Retina (tissue), 1 donor: ENCODE results near the gene DCUN1D2.
A peak's percentile ranks its signal among the peaks of the same experiment; 100 is the strongest.
"Not testable (repeated sequence)": the region's sequence is repeated elsewhere in the genome, so short reads cannot be mapped to it uniquely, and the experiment has no call there.

Source experiments
- DNase-seq: peaks from one replicate; pipeline ENCODE4 v3.0.0-alpha.2; 2016

Gene DCUN1D2

DNA sequence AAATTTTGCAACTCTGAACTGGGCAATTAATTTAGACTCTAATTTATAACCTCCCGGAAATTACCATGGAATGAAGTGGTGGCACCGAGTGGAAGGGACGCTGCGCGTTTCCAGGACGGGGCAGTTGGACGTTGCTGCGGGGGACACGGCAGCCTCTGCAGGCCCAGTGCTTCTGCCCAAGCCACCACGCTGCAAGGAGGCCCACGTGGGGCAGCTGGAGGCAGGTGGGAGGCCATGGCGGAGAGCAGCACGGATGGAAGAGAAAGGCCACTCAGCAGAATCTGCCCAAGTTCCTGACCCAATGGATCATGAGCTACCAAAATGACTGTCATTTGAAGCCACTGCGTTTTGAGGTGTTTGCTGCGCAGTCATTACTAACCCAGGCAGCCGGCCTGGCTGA, 26.0 kb downstream of the DCUN1D2 start:
- no peak for DNase-seq

DNA sequence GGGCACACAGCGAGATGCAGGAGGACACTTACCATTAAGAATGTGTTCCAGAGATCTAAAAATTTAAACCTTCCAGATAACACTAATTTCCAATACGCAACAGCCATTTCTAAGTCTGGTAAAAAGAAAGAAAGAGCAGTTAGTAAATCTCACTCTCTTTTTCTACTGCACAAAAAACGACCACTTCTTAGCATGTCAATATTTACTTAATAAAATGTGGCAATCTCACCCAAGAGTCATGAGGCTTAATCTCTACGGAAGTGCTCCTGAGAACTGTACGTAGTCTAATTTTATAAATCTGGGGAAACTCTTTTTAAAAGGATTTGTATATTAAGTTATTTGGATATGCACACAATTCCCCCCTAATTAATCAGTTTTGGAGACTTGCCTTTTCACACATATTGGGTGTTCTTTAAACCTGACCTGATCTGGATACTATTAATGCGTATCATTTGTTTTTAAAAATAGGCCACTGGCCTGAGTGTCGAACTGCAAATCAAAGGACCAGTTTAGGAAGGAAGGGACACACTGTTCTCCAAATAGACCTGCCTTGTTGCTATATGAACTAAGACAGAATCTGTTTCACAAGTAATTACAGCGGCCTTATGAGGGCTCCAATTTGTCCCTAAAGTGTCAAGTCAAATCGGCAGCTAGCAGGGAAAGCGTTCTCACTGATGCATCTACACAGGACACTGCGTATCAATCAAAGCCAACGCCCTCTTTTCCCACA, 29.3 kb downstream of the DCUN1D2 start:
- DNase-seq: no peak

DNA sequence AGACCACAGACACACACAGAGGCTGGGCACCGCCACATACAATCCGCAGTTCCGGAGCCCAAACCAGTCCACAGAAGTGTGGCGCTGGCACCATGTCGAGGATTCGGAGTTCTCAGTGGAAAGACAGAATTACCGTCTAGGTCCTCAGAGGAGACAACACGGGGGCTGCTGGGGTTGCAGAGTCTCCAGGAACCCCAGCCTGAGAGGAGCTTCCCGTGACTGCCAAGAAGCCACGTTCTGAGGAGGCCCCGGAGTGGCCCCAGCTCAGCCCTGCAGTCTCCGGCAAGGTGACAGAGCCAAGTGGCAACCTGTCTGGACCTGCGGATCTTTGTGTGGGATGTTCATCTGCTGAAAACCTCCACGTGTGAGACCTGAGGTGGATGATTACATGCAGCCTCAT, 29.9 kb downstream of the DCUN1D2 start:
- DNase-seq: no peak

DNA sequence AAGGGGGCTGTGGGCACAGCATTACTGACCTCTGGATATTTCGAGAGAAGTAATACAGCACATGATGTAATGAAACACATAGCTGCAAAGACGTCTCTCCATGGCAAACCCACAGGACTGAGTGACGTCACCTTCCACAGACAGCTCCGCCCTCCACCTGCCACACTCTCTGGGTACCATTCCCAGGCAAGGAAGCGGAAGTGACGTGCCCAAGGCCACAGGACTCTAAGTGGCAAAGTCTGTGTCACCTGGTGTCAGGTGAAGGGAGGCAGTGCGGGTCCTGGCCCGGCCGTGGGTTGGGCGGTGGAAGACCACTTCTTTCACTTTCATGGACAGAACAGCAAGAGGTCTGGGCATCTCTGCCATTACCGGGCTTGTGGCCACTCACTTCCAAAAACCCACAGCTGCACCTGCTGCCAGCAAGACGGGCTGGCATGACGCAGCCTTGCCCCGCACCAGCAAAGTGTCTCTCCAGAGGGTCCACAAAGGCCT, 30.4 kb downstream of the DCUN1D2 start:
- no peak for DNase-seq

DNA sequence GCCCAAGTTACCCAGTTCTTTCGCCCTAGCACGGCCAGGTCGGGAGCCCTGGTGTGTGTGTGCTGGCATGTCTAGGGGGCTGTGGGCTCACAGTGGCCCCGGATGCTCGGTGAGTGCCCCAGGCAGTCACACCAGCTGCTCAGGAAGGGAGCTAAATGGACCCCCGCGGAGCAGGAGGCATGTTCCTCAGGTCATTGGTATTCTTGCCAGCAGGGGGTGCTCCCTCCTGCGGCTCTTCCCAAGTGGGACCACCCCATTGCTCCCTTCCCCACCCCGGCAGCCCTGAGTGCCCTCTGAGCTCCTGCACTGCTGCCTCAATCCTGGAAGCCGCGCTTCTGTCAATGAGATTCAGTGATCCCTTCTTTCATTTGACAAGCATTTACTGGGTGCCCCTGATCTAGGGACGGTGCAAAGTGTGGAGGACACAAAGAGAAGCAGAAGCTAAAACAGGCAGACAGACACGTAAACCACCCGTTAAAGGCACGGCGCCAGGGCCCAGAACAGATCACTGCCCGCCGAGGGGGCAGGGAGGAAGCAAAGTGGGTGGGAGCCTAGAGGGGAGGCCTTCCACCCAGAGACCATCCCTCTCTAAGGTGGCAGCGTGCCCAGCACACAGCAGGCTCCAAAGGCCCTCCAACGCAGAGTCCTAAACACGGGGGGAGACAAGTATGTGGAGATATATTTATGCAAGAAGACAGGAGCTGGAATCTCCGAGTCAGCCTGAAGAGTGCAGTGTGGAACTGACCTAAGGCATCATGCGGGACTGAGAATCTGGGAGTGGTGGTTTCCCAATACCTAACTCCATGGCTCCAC, 32.1 kb downstream of the DCUN1D2 start:
- DNase-seq: peak; percentile 45

DNA sequence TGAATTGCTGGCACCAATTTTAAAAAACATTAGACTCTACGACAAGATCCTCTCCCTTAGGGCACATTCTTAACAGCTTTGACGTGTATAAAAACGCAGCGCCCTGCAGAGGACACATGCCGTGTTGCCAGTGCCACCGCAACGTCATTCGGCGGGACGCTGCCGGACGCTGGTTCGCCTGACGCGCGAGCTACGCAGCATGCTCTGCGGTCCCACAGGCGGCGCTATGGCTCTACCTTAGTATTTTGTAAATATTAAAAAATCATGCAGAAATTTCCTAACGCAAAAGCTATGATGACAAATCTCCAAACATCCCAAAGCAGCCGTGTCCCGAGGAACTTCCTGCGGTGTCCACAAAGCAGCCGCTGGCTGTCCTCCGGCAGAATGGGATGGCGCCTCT, 33.0 kb downstream of the DCUN1D2 start:
- no peak for DNase-seq

DNA sequence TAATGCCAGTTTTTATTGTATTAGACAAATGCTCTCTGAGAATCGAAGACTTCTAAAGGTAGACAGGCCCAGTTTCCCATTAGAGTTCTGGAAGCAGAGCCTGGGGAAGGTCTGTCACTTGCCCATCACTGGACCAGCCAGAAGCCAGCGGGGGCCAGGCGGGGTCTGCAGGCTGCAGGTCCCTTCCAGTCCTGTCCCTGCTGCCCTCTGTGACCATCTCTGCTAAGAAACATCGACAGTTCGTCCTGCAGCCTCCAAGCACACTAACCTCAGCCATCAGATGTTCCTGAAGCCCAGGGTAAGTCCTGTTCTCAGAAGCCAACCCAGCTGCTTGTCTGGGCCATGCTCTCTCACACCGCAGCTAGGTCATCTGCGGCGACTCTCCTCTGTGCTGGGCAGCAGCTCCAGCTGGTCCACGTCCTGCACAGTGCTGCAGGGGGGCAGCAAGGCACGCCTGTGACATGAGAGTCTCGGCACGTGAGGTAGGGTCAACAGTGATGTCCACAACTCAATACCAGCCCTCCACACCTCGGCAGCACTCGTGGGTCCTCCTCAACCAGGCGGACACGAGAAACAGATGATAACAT, 34.3 kb downstream of the DCUN1D2 start:
- DNase-seq: no peak

DNA sequence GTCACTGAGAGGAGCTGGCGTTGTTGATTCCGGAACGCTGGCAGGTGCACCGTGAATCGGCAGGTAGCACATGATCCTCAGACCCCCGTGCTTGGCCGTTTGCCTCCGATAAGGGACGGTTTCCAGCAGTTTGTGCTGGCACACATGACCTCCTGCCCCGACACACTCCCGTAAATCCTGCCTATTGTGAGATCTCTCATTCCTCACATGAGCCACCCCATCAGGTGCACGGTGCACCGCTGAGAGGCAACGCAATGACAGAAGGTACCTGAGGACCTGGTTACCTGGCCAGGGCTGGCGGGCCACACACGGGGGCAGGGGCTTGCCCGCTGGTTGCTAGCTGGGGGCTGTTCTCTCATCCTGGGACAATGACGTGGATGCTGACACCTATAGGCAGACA, 35.1 kb downstream of the DCUN1D2 start:
- DNase-seq: no peak

DNA sequence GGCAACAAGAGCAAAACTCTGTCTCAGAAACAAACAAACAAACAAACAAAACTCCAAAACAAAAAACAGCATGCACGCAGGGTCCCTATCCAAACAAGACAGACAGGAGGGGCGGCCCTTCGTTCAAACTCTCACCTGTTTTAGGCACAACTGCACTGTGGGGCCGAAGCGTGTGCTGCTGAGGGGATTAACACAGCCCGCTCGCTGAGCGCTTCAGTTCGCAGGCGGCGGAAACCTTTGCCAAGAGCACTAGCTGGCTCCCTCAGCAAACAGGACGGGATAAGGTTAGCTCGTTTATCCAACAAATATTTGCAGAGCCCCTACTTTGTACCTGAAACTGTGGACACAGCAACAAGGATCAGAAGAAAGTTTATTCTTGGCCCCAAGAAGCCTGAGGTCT, 35.6 kb downstream of the DCUN1D2 start:
- no peak for DNase-seq

DNA sequence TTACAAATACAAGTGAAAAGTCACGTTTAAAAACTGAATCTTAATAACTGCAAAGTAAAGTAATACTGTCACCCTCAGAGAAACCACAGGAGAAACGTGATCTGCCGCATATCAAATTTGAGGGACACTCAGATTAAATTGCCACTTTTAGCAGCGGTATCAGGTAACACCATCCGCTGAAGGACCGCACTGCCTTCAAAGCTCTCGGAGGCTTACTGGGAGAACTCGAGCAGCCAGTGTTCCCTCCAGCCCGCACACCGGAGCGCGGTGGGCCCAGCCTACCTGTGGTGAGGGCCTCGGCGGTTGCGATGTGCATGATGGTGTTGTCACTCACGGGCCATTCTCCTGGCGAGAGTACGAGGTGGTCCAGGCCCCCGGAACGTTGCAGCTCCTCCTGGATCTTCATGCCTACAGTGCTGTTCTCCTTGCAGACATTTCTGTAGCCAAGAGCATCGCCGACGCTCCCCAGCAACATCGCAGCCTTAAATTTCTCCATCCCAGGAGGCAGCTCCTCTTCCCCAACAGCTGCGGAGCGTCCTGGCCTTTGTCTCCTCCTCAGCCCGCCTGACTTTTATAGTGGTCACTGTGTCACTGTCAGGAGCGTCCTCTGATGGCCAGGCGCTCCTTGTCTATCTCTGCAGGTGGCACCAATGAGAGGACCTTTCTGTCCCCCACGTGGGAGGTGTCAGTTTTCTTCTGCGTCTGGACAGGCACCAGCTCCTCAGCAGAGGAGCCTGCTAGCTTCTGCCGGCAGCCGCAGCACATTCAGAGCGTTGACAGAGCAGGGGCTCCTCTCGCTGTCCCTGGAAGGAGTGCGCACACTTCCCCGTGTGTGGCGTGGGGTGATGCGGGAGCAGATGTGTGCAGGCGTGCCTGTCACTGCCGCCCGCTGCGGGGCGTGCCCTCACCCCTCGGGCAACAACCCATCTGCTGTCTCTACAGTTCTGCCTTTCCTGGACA, 37.3 kb downstream of the DCUN1D2 start, which contains the start of gene ADPRHL1:
Gene ADPRHL1, minus strand, starts transcription at position 547 of the 960 bp plus-strand sequence. Its CDS starts 51 bp downstream, at position 496.
- peak; percentile 63 for DNase-seq

DNA sequence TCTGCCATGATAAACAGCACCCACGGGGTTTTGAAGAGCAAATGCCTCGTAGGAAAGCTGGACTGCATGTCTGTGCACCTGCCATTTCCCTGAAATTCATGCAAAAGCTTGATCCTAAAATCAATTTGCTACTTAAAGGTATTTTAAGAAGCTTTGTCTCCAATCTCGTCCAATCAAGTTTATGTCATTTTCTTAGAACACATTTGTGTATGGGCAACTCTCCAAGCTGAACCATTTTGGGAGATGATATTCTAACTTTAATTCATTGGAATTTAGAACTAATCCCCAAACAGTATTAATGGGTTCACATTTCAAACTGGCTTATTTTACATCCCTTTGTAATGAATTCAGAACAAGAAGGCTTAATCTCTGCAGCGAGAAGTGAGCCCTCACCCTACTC, 38.0 kb downstream of the DCUN1D2 start:
- DNase-seq: no peak

DNA sequence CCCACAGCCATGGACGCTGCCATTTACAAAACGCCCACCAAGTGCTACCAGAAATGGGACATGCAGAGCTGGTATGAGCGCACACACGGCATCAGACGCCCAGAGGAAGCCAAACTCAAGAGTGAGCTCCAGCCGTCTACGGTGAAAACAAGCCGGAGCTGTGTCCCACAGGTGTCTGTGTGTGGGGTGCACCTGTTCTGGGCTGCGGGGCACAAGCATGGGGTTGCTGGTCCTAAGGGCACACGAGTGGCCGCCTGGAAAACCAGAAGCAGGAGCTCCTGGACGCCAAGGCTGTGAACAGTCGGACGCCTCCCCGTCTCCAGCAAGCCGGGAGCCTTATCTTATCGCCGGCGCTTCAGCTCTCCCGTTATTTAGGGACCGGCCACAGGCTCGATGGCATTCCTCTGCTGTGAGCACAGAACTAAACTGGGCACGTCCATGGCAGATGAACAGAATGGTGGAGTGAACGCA, 38.5 kb downstream of the DCUN1D2 start:
- DNase-seq: no peak

DNA sequence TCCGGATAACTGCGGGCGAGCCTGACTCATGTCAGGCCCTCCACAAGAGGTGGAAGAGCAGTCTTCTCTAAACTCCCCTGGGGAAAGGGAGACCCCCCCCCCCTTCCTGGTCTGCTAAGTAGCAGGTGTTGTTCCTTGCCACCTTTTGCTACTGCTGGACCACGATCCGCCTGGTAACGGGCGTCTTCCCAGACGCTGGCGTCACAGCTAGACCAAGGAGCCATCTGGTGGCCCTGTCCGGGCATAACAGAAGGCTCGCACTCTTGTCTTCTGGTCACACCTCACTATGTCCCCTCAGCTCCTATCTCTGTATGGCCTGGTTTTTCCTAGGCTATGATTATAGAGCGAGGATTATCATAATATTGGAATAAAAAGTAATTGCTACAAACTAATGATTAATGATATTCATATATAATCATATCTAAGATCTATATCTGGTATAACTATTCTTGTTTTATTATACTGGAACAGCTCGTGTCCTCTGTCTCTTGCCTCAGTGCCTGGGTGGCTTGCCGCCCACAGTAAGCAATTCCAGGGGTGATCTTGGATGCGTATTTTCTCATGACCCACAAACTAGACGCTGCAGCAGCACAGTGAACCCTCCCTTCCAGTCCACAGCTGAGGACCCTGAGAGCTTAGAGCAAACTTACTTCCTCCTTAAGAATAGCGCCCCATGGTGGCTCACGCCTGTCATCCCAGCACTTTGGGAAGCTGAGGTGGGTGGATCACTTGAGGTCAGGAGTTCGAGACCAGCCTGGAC, 39.5 kb downstream of the DCUN1D2 start:
- peak; percentile 50 for DNase-seq

DNA sequence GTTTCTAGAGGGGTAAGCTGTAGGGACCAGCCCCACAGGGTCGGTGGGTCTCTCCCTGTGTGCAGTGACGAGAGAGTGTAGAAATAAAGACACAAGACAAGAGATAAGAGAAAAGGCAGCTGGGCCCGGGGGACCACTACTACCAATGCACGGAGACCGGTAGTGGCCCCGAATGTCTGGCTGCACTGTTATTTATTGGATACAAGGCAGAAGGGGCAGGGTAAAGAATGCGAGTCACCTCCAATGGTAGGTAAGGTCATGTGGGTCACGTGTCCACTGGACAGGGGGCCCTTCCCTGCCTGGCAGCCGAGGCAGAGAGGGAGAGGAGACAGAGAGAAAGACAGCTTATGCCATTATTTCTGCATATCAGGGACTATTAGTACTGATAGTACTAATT, 40.2 kb downstream of the DCUN1D2 start:
- not testable (repeated sequence) for DNase-seq

DNA sequence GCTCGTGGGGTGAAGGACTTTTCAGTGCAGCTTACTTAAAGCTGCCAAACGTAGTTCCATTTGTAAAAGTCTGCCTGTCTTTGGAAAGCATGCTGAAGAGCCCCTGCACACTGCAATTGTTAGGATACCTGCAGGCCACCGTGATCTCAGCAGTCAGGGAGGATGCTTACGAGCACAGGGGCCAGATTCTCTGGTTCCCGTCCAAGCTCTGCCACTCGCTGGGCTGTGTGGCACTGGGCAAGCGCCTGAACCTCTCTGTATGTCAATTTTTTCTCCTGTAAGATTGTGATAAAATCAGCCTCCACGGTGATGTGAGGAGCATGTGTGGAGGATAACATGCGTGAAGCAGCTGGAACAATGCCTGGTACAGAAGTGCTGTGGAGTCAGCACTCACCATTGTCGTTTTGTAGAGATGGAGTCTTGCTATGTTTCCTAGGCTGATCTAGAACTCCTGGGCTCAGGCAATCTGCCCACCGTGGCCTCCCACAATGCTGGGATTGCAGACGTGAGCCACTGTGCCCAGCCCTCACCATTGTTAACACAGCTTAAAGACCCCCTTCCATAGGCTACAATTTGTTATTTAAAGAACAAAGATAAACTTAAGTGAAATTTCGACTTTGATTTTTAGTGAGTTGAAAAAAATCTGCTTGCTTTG, 40.7 kb downstream of the DCUN1D2 start:
- no peak for DNase-seq

DNA sequence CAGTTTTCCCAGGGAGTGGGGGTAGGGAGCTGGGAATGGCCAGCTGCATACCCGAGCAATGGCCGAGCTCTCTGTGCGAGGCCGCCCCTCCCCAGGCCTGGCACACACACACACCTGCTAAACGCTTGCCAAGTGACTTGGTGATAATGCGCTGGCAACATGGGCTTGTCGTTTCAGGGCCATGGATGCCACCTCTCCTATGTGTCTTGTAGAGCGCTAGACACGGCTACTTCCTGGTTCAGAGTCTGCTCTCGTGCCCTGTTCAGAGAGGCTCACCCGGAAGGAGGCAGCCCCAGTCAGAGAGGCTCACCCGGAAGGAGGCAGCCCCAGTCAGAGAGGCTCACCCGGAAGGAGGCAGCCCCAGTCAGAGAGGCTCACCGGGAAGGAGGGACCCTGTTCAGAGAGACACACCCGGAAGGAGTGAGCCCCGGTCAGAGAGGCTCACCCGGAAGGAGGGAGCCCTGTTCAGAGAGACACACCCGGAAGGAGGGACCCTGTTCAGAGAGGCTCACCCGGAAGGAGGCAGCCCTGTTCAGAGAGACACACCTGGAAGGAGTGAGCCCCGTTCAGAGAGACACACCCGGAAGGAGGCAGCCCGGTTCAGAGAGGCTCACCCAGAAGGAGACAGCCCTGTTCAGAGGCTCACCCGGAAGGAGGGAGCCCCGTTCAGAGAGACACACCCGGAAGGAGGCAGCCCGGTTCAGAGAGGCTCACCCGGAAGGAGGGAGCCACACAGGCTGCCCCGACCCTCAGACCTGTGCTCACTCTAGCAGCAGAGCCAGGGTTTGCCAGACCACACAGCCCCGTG, 41.4 kb downstream of the DCUN1D2 start:
- DNase-seq: no peak

DNA sequence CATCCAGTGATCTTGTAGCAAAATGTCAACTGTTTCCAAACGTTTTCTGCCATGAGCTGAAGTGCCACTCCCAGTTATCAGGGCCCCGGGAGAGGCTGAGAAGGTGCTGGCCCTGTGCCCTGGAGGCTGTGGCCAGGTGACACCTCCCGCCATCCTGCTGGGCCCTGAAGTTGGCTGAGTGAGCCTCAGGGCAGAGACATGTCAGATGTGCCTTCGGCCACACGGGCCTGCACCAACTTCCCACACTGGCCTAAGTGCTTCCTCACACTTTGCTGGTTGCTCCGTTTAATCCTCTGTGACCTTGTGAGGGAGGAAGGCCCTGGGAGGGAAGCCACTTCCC, 42.0 kb downstream of the DCUN1D2 start:
- no peak for DNase-seq

DNA sequence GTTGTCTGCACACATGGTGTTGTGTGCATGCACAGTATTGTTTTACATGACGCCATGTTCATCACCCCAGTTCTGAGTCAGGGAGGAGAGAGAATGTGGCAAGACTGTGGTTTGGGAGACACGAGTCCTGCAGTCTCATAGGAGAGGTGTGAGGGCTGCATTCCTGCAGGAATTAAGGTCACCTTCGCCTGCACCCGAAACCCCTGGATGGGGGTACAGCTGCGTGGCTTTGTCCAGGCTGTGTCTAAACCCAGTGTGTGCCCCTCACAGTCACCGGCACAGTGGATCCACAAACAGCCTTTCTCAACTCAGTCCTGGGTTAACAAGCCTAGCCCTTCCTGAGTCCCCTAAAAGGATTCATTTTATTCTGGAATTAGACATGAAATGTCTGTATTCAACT, 42.9 kb downstream of the DCUN1D2 start:
- no peak for DNase-seq

DNA sequence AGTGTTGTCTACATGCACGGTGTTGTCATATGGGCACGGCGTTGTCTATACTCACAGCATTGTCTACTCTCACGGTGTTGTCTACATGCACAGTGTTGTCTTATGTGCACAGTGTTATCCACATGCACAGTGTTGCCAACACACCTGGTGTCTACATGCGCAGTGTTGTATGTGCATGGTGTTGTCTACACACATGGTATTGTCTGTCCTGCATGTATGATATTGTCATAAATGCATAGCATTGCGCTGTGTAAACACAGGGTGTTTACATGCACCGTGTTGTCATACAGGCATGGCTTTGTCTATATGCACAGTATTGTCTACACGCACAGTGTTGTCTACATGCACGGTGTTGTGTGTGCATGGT, 44.0 kb downstream of the DCUN1D2 start:
- no peak for DNase-seq

DNA sequence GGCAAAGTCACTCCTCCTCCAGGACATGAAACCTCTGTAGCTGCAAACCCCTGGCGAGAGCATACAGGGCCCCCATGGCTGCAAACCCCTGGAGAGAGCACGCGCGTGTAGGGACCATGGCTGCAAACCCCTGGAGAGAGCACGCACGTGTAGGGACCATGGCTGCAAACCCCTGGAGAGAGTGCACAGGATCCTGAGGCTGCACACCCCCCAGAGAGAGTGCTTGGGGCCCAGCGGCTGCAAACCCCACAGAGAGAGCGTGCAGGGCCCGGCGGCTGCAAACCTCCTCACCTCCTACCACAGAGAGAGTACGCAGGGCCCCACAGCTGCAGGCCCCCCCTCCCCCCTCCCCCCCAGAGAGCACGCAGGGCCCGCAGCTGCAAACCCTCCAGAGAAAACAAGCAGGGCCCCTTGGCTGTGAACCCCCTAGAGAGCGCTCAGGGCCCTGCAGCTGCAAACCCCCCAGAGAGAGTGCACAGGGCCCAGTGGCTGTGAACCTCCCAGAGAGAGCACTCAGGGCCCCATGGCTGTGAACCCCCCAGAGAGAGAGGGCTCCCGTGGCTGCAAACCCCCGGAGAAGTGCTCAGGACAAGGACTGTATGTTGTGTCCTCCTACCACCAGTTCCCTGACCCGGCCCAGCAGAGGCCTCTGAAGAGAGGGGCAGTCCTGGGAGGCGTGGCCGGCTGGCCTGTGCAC, 44.6 kb downstream of the DCUN1D2 start:
- DNase-seq: no peak
